ENCODE results near the gene DCST1. TPM values are rescaled to one million over a fixed set of nuclear protein-coding genes. Genes with fewer than 3 reads are reported as not detected.

DCST1 gene
- total and polyA plus RNA-seq, 2 donors (not counting 1 experiment from before 2014, with no cell fraction given): 0.22 TPM; not detected in 1

- 7% methylated on average over 22 of the region's 36 CpGs for WGBS (ENCODE audit: insufficient coverage)
- Histone ChIP-seq H2AFZ (ENCODE audit: insufficient read depth, low read depth, low read length, poor library complexity, severe bottlenecking) (peak overlapping the region; percentile 59), H3K27ac (ENCODE audit: low read length in 2 of 2) (no peak overlapping the region), H3K27me3 (replicated peaks in 1 of 4; ENCODE audit: control extremely low read depth in 1 of 4, control insufficient read depth in 3 of 4, insufficient read depth in 4 of 4, low read length in 3 of 4) (peaks cover 0 to 57% (median 43%) of the 10 kb centered on the region in 4 experiments), H3K4me1 (ENCODE audit: control insufficient read depth in 2 of 2, insufficient read depth in 2 of 2, low read length in 2 of 2) (peaks cover 71 to 79% of the 10 kb centered on the region in 2 donors), H3K4me3 (ENCODE audit: control extremely low read depth in 1 of 5, extremely low read depth in 1 of 5, insufficient read depth in 1 of 5, low read depth in 2 of 5, low read length in 4 of 5) (peak overlapping the region in 4 of 5 experiments; percentile 12 to 52 (median 26)), H3K9ac (ENCODE audit: low read length) (peak overlapping the region; percentile 36), H3K79me2 (ENCODE audit: control insufficient read depth, insufficient read depth, low read length) (no peaks in the 10 kb centered on the region), H3K4me2 (replicated peaks; ENCODE audit: low read depth, low read length, poor library complexity, severe bottlenecking) (peak overlapping the region; percentile 97), H4K20me1 (ENCODE audit: control insufficient read depth, insufficient read depth, low read length, poor library complexity, severe bottlenecking) (peaks cover 53% of the 10 kb centered on the region), H3K9me3 (ENCODE audit: control extremely low read depth in 1 of 3, control insufficient read depth in 2 of 3, insufficient read depth in 1 of 3, low read length in 2 of 3) (peaks cover 0 to 30% (median 0%) of the 10 kb centered on the region in 3 donors), H3K36me3 (replicated peaks in 1 of 2; ENCODE audit: control extremely low read depth in 1 of 2, control insufficient read depth in 1 of 2, extremely low read depth in 1 of 2, insufficient read depth in 2 of 2, low read length in 1 of 2) (no peaks in the 10 kb centered on the region)
- H3K4me1 Mint-ChIP-seq: peaks cover 69% of the 10 kb centered on the region
- H3K9me3 Mint-ChIP-seq (ENCODE audit: insufficient read depth): no peaks in the 10 kb centered on the region
- peak; percentile 85 for TF ChIP-seq EZH2 (IDR thresholded peaks at IDR 0.05; ENCODE audit: borderline replicate concordance, insufficient read depth, low read depth, low read length, poor library complexity, severe bottlenecking)
- TF ChIP-seq, protein P1, sequence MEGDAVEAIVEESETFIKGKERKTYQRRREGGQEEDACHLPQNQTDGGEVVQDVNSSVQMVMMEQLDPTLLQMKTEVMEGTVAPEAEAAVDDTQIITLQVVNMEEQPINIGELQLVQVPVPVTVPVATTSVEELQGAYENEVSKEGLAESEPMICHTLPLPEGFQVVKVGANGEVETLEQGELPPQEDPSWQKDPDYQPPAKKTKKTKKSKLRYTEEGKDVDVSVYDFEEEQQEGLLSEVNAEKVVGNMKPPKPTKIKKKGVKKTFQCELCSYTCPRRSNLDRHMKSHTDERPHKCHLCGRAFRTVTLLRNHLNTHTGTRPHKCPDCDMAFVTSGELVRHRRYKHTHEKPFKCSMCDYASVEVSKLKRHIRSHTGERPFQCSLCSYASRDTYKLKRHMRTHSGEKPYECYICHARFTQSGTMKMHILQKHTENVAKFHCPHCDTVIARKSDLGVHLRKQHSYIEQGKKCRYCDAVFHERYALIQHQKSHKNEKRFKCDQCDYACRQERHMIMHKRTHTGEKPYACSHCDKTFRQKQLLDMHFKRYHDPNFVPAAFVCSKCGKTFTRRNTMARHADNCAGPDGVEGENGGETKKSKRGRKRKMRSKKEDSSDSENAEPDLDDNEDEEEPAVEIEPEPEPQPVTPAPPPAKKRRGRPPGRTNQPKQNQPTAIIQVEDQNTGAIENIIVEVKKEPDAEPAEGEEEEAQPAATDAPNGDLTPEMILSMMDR (IDR thresholded peaks at IDR 0.05): no peak
- ATAC-seq (ENCODE audit: low read depth) (no peak), DNase-seq (peak; percentile 57)
- intact Hi-C loops (cut with micrococcal nuclease): no loop called here
- ChIA-PET CTCF (interaction anchor here (0.7 to 5.5 kb wide), 4 partner anchors 12 to 91 kb away, joined by 3 to 184 read pairs (median 56); partner anchors contain the start of genes EFNA4 and KRTCAP2), POLR2A (interaction anchor here (0.6 kb wide), 2 partner anchors 90 to 454 kb away, joined by 3 to 4 read pairs; no protein-coding TSS in a partner anchor)
- H3K4me3 Mint-ChIP-seq: peak overlapping the region; percentile 74
- peak overlapping the region; percentile 6 for H3K27ac Mint-ChIP-seq
- H3K27me3 Mint-ChIP-seq: peaks cover 38% of the 10 kb centered on the region
Observed at GRCh38 chr1:155082301-155083051, 48.9 kb downstream of the DCST1 start.

All from B cell (primary cell).